ENCODE data around the gene HHIP. TPM values are rescaled to one million over a fixed set of nuclear protein-coding genes. Genes with fewer than 3 reads are reported as not detected.

HHIP gene
- total and polyA plus RNA-seq, 2 of the 13 experiments (the other 11 are each of a cell fraction or from before 2014, with no cell fraction given), result not detected

GRCh38 chr4:144750348-144750747 is 104.4 kb downstream of the HHIP start:
- Histone ChIP-seq H2AFZ (ENCODE audit: low read length) (no peak overlapping the region), H3K4me1 (ENCODE audit: insufficient read depth, low read length) (no peaks in the 10 kb centered on the region), H3K4me3 (replicated peaks in 1 of 3; ENCODE audit: insufficient read depth in 1 of 3, low read depth in 2 of 3, low read length in 3 of 3) (no peak overlapping the region), H3K79me2 (ENCODE audit: insufficient read depth, low read length) (no peaks in the 10 kb centered on the region), H3K36me3 (replicated peaks in 1 of 2; ENCODE audit: control insufficient read depth in 1 of 2, insufficient read depth in 2 of 2, low read length in 2 of 2) (no peaks in the 10 kb centered on the region), H3K4me2 (ENCODE audit: low read depth, low read length) (no peak overlapping the region), H3K9me3 (ENCODE audit: low read length) (no peaks in the 10 kb centered on the region), H4K20me1 (ENCODE audit: insufficient read depth, low read length) (no peaks in the 10 kb centered on the region), H3K27ac (ENCODE audit: extremely low read length, insufficient read depth, low read length) (no peak overlapping the region), H3K9ac (ENCODE audit: insufficient read depth, low read depth, low read length) (no peak overlapping the region), H3K27me3 (ENCODE audit: control insufficient read depth in 1 of 2, insufficient read depth in 2 of 2, low read length in 2 of 2) (no peaks in the 10 kb centered on the region)
- WGBS (ENCODE audit: low lambda C conversion rate), result 0% methylated on average over 2 of the region's 2 CpGs
- in situ Hi-C loops (cut with HindIII; ENCODE audit: extremely low pct_ligation_motif_present, low pct_unique_long_range_greater_than_20kb), result no loop called here
- ATAC-seq (peak; percentile 69; the same call in 2 of the 3 replicates), DNase-seq (ENCODE audit: low spot score) (no peak), FAIRE-seq (no peak)
- ChIA-PET POLR2A (no interaction called here), CTCF (ENCODE audit: low intra/inter-chr PET ratio, low total read pairs) (no interaction called here)
- TF ChIP-seq FOXA1 (IDR thresholded peaks at IDR 0.05) (no peak), FOXA1 (CRISPR knock-in tag; IDR thresholded peaks at IDR 0.05) (peak; percentile 56), SOX6 (IDR thresholded peaks at IDR 0.05) (no peak), SOX6 (CRISPR knock-in tag; IDR thresholded peaks at IDR 0.05) (0 out of 2 replicates have a peak, but pooled peaks have one; percentile 15), NR0B2 (CRISPR knock-in tag; IDR thresholded peaks at IDR 0.05) (no peak), ZSCAN9 (CRISPR knock-in tag; IDR thresholded peaks at IDR 0.05; ENCODE audit: borderline replicate concordance) (no peak), RFXANK (CRISPR knock-in tag; IDR thresholded peaks at IDR 0.05) (no peak), FOXA3 (CRISPR knock-in tag; IDR thresholded peaks at IDR 0.05) (peak; percentile 59; the same call in 1 of the 2 replicates), NFRKB (IDR thresholded peaks at IDR 0.05) (no peak), SOX5 (CRISPR knock-in tag; IDR thresholded peaks at IDR 0.05; ENCODE audit: borderline replicate concordance) (0 out of 2 replicates have a peak, but pooled peaks have one; percentile 47), CREB3 (CRISPR knock-in tag; IDR thresholded peaks at IDR 0.05) (no peak), ZSCAN12 (CRISPR knock-in tag; IDR thresholded peaks at IDR 0.05) (no peak), ZFP62 (CRISPR knock-in tag; IDR thresholded peaks at IDR 0.05) (no peak), ZNF263 (CRISPR knock-in tag; IDR thresholded peaks at IDR 0.05) (peak; percentile 82), SOX13 (IDR thresholded peaks at IDR 0.05) (no peak), SOX13 (CRISPR knock-in tag; conservative IDR thresholded peaks at IDR 0.05 in 1 of 2, IDR thresholded peaks at IDR 0.05 in 1 of 2) (peak in 1 of 2 experiments; percentile 42; a peak in 1 of 4 replicates), FOXK1 (CRISPR knock-in tag; IDR thresholded peaks at IDR 0.05; ENCODE audit: borderline replicate concordance, low read depth) (0 out of 2 replicates have a peak, but pooled peaks have one; percentile 25), CBX1 (IDR thresholded peaks at IDR 0.05; ENCODE audit: low read depth) (no peak), ZNF644 (CRISPR knock-in tag; IDR thresholded peaks at IDR 0.05; ENCODE audit: low read depth) (peak; percentile 15; the same call in 1 of the 2 replicates)
- TF ChIP-seq, protein P1, sequence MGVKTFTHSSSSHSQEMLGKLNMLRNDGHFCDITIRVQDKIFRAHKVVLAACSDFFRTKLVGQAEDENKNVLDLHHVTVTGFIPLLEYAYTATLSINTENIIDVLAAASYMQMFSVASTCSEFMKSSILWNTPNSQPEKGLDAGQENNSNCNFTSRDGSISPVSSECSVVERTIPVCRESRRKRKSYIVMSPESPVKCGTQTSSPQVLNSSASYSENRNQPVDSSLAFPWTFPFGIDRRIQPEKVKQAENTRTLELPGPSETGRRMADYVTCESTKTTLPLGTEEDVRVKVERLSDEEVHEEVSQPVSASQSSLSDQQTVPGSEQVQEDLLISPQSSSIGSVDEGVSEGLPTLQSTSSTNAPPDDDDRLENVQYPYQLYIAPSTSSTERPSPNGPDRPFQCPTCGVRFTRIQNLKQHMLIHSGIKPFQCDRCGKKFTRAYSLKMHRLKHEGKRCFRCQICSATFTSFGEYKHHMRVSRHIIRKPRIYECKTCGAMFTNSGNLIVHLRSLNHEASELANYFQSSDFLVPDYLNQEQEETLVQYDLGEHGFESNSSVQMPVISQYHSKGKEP (CRISPR knock-in tag; IDR thresholded peaks at IDR 0.05), result no peak
- TF ChIP-seq, protein P2, sequence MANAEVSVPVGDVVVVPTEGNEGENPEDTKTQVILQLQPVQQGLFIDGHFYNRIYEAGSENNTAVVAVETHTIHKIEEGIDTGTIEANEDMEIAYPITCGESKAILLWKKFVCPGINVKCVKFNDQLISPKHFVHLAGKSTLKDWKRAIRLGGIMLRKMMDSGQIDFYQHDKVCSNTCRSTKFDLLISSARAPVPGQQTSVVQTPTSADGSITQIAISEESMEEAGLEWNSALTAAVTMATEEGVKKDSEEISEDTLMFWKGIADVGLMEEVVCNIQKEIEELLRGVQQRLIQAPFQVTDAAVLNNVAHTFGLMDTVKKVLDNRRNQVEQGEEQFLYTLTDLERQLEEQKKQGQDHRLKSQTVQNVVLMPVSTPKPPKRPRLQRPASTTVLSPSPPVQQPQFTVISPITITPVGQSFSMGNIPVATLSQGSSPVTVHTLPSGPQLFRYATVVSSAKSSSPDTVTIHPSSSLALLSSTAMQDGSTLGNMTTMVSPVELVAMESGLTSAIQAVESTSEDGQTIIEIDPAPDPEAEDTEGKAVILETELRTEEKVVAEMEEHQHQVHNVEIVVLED (CRISPR knock-in tag; IDR thresholded peaks at IDR 0.05; ENCODE audit: borderline replicate concordance), result no peak
- TF ChIP-seq, protein P3, sequence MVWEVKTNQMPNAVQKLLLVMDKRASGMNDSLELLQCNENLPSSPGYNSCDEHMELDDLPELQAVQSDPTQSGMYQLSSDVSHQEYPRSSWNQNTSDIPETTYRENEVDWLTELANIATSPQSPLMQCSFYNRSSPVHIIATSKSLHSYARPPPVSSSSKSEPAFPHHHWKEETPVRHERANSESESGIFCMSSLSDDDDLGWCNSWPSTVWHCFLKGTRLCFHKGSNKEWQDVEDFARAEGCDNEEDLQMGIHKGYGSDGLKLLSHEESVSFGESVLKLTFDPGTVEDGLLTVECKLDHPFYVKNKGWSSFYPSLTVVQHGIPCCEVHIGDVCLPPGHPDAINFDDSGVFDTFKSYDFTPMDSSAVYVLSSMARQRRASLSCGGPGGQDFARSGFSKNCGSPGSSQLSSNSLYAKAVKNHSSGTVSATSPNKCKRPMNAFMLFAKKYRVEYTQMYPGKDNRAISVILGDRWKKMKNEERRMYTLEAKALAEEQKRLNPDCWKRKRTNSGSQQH (CRISPR knock-in tag; IDR thresholded peaks at IDR 0.05; ENCODE audit: low read depth), result no peak
- intact Hi-C loops (cut with micrococcal nuclease; ENCODE audit: unreplicated experiment), result no loop called here
- no TSS peak for BruUV-seq (replicated peaks)

All from HepG2 (cell line).